Hepatocyte (in vitro differentiated cells): Measurements from ENCODE around the gene MAN1B1. TPM values are rescaled to one million over a fixed set of nuclear protein-coding genes. Genes with fewer than 3 reads are reported as not detected.
"Not testable (repeated sequence)": the region's sequence is repeated elsewhere in the genome, so short reads cannot be mapped to it uniquely, and the experiment has no call there.

Source experiments
- DNase-seq: peaks from one replicate; pipeline ENCODE4 v3.0.0-alpha.2; 2016; ENCODE audit warnings: low spot score
- H2AFZ ChIP-seq: fragments of 200-600 bp; sonication (generic); 2 replicates; pipeline ENCODE4 v1.6.0; 2016; ENCODE audit warnings: antibody characterized with exemption, mild to moderate bottlenecking
- H3K27ac ChIP-seq: fragments of 200-600 bp; sonication (generic); 2 replicates; pipeline ENCODE4 v1.5.1; 2016; ENCODE audit warnings: mild to moderate bottlenecking
- H3K27me3 ChIP-seq: fragments of 200-600 bp; sonication (generic); 2 replicates; pipeline ENCODE4 v1.6.1; 2016
- H3K36me3 ChIP-seq: fragments of 200-600 bp; sonication (generic); replicated peaks from 2 replicates; pipeline ENCODE4 v1.5.1; 2016; ENCODE audit warnings: low read depth; ENCODE audit not compliant: insufficient read depth
- H3K4me1 ChIP-seq: fragments of 200-600 bp; sonication (generic); 2 replicates; pipeline ENCODE4 v1.5.1; 2016; ENCODE audit warnings: mild to moderate bottlenecking, moderate library complexity; ENCODE audit not compliant: insufficient read depth
- H3K4me2 ChIP-seq: fragments of 200-600 bp; sonication (generic); 2 replicates; pipeline ENCODE4 v1.6.0; 2016
- H3K4me3 ChIP-seq: fragments of 200-600 bp; sonication (generic); 2 replicates; pipeline ENCODE4 v1.5.1; 2016; ENCODE audit warnings: mild to moderate bottlenecking
- H3K79me2 ChIP-seq: fragments of 200-600 bp; sonication (generic); 2 replicates; pipeline ENCODE4 v1.6.0; 2017; ENCODE audit warnings: mild to moderate bottlenecking
- H3K9me2 ChIP-seq: fragments of 200-600 bp; sonication (generic); replicated peaks from 2 replicates; pipeline ENCODE4 v1.6.0; 2017; ENCODE audit warnings: mild to moderate bottlenecking; ENCODE audit not compliant: insufficient read depth
- H3K9me3 ChIP-seq: fragments of 200-600 bp; sonication (generic); 2 replicates; pipeline ENCODE4 v1.5.1; 2016; ENCODE audit warnings: low read depth, mild to moderate bottlenecking
- H4K20me1 ChIP-seq: fragments of 200-600 bp; sonication (generic); 2 replicates; pipeline ENCODE4 v1.6.0; 2016; ENCODE audit warnings: mild to moderate bottlenecking; ENCODE audit not compliant: insufficient read depth, poor library complexity, severe bottlenecking
- CTCF ChIP-seq: fragments of 200-600 bp; sonication (generic); IDR thresholded peaks from 2 replicates; pipeline ENCODE4 v1.5.1; 2016; ENCODE audit warnings: antibody characterized with exemption, mild to moderate bottlenecking; ENCODE audit not compliant: poor library complexity
- EZH2 ChIP-seq: fragments of 200-600 bp; sonication (generic); IDR thresholded peaks from 2 replicates; pipeline ENCODE4 v1.6.1; 2016; ENCODE audit warnings: antibody characterized with exemption, mild to moderate bottlenecking, borderline replicate concordance
- EZH2phosphoT487 ChIP-seq: fragments of 200-600 bp; sonication (generic); IDR thresholded peaks from one replicate; pipeline ENCODE4 v1.6.1; 2018; ENCODE audit warnings: antibody characterized with exemption, mild to moderate bottlenecking, low read depth, moderate library complexity; ENCODE audit not compliant: unreplicated experiment, severe bottlenecking
- WGBS: methylation state at CpG from one replicate; pipeline ENCODE4 v1.1.6; 2016; ENCODE audit warnings: low lambda C conversion rate; ENCODE audit errors: missing lambda C conversion rate; 5-methylcytosine and 5-hydroxymethylcytosine counted together
- polyA plus RNA-seq: library from polyadenylated mRNA; unstranded; fragments of >200 nt; fragmentation: Nextera tagmentation; extraction: Ambion mirVana; gene quantifications from 2 replicates; pipeline ENCODE4 v1.2.1, GENCODE V29; 2016
- total RNA-seq: library from RNA; depleted of rRNA; stranded (reverse); fragments of >200 nt; gene quantifications from 2 replicates; pipeline ENCODE4 v1.2.3, GENCODE V29; 2014

Gene MAN1B1
- total and polyA plus RNA-seq, 2 experiments from 2014 or later, result 60.8 to 94.2 TPM

- peak overlapping the region; percentile 84 for H3K27ac ChIP-seq
- no peak for TF ChIP-seq EZH2
- TF ChIP-seq CTCF, result no peak
- no peak for TF ChIP-seq EZH2phosphoT487
- peaks cover 37% of the 10 kb centered on the region for H3K4me1 ChIP-seq
- H3K4me3 ChIP-seq, result no peak overlapping the region
- no peaks in the 10 kb centered on the region for H3K36me3 ChIP-seq
- H3K9me2 ChIP-seq, result no peaks in the 10 kb centered on the region
- H3K9me3 ChIP-seq, result no peaks in the 10 kb centered on the region
- DNase-seq, result no peak
- no peak overlapping the region for H2AFZ ChIP-seq
- WGBS, result 86% methylated on average over 15 of the region's 15 CpGs
- H3K79me2 ChIP-seq, result peaks cover 3% of the 10 kb centered on the region
- H3K4me2 ChIP-seq, result peak overlapping the region; percentile 99
- no peaks in the 10 kb centered on the region for H4K20me1 ChIP-seq
- H3K27me3 ChIP-seq, result no peaks in the 10 kb centered on the region
Measured at GRCh38 chr9:137117269-137117731, 30.5 kb downstream of the MAN1B1 start.

GRCh38 chr9:137118092-137118603, 31.4 kb downstream of the MAN1B1 start:
- 85% methylated on average over 9 of the region's 12 CpGs for WGBS
- H4K20me1 ChIP-seq, H3K36me3 ChIP-seq, DNase-seq, H3K4me3 ChIP-seq, H3K27me3 ChIP-seq, H3K9me3 ChIP-seq, H3K9me2 ChIP-seq, H2AFZ ChIP-seq, H3K79me2 ChIP-seq: not testable (repeated sequence)
- peak overlapping the region; percentile 99 for H3K4me2 ChIP-seq
- peak overlapping the region; percentile 84 for H3K27ac ChIP-seq
- H3K4me1 ChIP-seq, result peaks cover 37% of the 10 kb centered on the region

- 77% methylated on average over 20 of the region's 25 CpGs for WGBS
- Histone ChIP-seq H3K79me2 (peaks cover 37% of the 10 kb centered on the region), H3K4me2 (peak overlapping the region; percentile 68), H3K4me1 (peaks cover 13% of the 10 kb centered on the region)
- not testable (repeated sequence) for H3K27ac ChIP-seq, H3K9me2 ChIP-seq, DNase-seq, H3K27me3 ChIP-seq, H3K9me3 ChIP-seq, H2AFZ ChIP-seq, H3K4me3 ChIP-seq, H4K20me1 ChIP-seq, H3K36me3 ChIP-seq
Measured at GRCh38 chr9:137121927-137122795, 35.4 kb downstream of the MAN1B1 start.

- H3K4me3 ChIP-seq, DNase-seq, H3K4me2 ChIP-seq, H3K9me2 ChIP-seq, H4K20me1 ChIP-seq, H3K27me3 ChIP-seq, H3K4me1 ChIP-seq, H3K9me3 ChIP-seq, H3K36me3 ChIP-seq, H2AFZ ChIP-seq, H3K27ac ChIP-seq: not testable (repeated sequence)
- 94% methylated on average over 16 of the region's 16 CpGs for WGBS
- H3K79me2 ChIP-seq, result peaks cover 37% of the 10 kb centered on the region
Measured at GRCh38 chr9:137122796-137123467, 36.1 kb downstream of the MAN1B1 start.

- no peak for DNase-seq
- Histone ChIP-seq H2AFZ (no peak overlapping the region), H3K9me2 (no peaks in the 10 kb centered on the region), H3K27ac (no peak overlapping the region), H3K79me2 (peaks cover 42% of the 10 kb centered on the region), H4K20me1 (no peaks in the 10 kb centered on the region), H3K4me3 (no peak overlapping the region), H3K36me3 (no peaks in the 10 kb centered on the region), H3K4me1 (peaks cover 14% of the 10 kb centered on the region), H3K27me3 (no peaks in the 10 kb centered on the region), H3K9me3 (no peaks in the 10 kb centered on the region), H3K4me2 (no peak overlapping the region)
- WGBS, result 93% methylated on average over 5 of the region's 5 CpGs
- TF ChIP-seq EZH2phosphoT487 (no peak), CTCF (no peak), EZH2 (no peak)
Measured at GRCh38 chr9:137123468-137123837, 36.7 kb downstream of the MAN1B1 start.

GRCh38 chr9:137123952-137124462, 37.2 kb downstream of the MAN1B1 start:
- not testable (repeated sequence) for H3K27ac ChIP-seq, H3K4me2 ChIP-seq, H3K27me3 ChIP-seq, DNase-seq, H2AFZ ChIP-seq, H3K36me3 ChIP-seq, H4K20me1 ChIP-seq, H3K9me3 ChIP-seq, H3K4me3 ChIP-seq, H3K9me2 ChIP-seq
- Histone ChIP-seq H3K79me2 (peaks cover 47% of the 10 kb centered on the region), H3K4me1 (peaks cover 18% of the 10 kb centered on the region)
- 92% methylated on average over 5 of the region's 5 CpGs for WGBS
